Hippocampal formation (tissue), 2 donors: ENCODE data around the gene ELAVL2.

Experiments
- DNase-seq, 2 donors: peaks; one replicate each; lab custom pipeline; 2025; lab: John Stamatoyannopoulos, UW

Gene ELAVL2

DNA sequence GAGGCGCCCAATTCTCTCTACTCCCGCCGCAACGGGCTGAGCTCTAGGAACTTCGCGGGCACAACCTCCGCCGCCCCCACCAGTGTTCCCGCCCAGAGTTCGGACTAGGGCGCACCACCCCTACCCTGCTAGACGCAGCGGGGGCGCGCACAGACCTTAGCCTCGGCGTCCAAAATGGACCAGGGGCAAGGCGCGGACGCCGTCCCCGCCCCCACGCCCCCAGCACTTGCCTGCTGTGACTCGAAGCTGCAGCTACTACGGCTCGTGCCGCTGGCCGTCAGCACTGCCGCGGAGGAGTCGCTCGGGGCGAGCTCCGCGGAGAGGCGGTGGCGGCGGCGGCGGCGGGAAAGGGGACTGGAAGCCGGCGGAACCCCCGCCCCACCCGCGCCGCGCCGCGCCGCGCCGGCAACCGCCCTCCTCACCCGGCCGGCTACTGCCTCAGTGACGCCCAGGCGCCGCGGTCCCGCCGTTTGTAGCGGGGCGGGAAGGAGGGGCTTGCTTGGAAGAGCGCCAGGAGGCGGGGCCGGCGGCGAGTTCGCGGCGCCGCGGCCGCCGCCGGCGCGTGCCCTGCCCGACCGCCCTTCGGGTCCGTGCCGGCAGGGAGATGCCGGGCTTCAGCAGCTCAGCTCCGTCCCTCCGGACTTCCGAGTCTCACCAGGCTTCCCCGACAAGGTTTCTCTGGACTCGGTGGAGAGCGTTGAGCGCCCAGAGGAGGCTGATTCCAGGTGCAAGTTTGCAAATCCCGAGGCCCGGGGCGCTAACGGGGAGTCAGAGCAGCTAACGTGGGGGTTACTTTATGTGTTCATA lies 4.5 kb downstream of the ELAVL2 start:
- no peak for DNase-seq

DNA sequence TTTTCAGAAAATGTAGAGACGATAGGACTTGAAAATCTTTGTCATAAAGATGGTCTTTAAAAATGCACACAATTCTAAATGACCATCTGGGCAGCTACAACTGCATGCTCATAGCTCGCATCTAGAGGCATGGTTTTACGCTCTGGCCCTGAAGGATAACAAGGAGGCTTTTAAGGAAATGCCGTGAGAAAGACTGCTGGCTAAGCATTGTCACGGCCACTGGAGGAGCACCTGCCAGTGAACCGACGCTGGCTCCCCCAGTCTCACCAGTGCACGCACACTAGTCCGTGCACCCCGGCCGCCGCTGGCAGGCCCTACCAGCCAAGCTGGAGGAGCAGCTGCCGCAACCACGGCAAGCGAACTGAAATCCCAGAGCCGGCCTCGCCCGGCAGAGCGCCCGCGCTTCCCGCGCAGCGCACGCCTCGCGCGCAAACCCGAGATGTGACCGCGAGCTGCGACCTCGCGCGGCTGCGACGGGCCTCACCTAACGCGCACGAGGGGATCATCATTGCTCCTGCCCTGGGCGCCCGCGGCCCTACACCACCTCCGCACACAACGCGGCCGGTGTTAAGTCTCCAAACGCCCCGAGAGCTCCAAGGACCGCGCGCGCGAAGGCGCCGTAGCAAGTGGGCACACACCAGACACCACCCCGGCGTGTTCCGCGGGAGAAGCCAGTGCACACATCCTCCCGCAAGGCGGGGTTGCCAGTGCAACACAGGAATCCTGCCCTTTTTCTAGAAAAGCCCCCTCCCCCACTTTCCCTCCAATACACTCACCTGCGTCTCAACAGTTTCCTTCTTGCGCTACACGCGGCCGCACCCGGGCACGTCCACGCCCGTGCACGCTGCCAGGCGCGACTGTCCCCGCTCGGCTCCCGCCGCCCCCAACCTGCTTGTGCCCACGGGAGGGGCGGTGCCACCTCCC lies 5.3 kb downstream of the ELAVL2 start:
- DNase-seq, result no peak

DNA sequence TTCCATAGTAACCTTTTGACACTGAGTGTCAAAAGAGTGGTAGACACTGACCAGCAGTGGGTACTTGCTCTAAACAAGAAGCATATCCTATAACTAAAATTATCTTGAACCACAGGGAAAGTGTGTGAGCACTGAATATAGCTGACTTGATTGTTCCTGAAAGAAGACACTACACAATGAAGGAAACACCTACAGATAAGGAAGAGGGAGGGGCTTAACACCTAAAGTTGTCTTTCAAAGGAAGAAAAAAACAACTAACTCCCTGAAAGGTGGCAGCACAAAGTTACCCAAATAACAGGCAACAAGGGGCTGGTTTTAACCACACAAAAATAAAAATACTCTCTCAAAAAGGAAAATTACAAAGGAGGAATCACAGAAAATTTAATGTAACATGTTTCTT lies 6.6 kb downstream of the ELAVL2 start:
- no peak for DNase-seq

DNA sequence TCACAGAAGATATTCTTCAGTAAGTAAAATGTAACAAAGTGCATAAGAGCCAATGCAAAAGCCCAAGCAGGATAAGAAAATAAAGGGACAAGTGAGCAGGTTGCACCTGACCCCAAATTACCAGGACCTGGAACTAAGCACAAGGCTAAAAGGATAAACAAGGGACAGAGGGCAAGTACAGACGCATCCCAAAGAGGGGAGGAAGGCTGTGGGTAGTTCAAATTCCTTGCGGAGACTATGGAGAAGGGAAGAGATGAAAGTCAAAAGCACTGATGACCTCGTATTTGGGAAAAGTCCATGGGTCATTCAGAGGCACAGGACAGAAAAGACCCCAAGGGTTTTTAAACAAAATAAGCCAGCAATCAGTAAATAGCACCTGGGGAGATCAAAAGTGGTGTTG lies 11.8 kb downstream of the ELAVL2 start:
- no peak for DNase-seq

DNA sequence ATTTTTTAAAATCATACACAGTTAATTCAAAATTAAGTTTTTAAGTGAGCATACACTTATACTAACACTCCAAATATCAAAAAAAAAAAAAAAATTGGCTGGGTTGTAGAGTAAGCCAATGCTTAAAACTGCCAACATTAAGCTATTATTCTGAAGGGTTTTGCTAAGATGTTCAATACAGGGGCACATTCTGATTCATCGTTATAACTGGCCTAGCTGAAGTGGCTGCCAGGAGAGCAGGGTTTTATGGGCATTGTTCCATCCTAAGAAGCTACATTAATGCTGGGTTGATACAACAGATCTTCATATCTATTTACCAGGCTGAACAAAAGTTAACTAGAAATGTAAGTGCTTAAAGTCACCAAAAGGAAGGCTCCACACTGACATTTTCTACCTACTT lies 13.4 kb downstream of the ELAVL2 start:
- no peak for DNase-seq

DNA sequence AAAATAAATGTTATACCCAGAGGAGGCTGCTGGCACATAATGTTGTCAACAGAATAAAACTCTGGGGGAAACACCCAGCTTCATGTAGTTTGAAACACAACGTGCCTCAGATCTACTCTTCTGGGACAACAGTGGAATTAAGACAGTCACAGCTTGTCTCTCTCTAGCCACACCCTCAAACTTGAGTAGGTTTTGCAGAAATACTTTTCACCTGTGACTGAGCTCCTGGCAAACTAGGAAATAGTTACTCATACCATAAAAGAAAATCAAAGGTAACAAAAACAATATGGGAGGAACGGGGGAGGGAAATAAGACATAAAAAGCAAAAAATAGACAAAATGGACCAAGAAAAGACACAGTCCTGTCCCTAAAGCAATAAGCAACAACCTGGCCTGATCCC lies 14.4 kb downstream of the ELAVL2 start:
- no peak for DNase-seq

DNA sequence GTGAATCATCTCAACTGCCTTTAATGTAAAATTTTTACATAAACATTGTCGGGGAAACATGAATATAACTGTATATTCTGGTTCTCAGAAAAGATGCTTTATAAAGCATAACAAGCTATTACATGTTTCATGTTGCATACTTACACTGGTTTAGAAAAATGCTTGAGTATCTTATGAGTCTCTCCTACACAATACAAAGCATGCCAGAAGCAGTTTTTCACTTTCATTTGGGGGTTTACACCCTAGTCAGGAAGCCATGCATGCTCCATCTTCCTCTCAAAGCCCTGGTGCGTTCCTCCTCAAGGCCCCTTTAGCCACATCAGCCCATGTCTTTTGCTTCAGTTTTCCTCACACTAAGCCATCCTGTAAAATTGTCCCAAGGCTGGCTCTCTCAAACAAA lies 22.8 kb downstream of the ELAVL2 start:
- DNase-seq, result no peak

DNA sequence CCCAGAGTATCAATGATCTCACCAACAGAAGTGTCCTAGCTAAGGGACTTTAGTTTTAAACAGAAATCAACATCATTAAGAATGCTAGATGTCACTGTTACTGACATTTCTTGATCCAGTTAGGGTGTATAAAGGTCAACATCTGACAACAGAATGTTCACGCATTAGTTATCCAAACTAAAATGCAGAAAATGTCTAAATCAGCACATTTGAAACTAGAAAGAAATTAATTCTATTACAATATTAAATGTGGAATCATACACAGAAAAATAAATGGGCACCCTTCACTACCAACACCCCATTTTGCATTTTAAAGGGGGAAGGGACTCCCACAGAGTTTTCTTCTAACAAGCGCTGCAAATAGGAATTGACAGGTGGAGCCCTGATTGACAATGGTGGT lies 24.5 kb downstream of the ELAVL2 start:
- DNase-seq, result no peak

DNA sequence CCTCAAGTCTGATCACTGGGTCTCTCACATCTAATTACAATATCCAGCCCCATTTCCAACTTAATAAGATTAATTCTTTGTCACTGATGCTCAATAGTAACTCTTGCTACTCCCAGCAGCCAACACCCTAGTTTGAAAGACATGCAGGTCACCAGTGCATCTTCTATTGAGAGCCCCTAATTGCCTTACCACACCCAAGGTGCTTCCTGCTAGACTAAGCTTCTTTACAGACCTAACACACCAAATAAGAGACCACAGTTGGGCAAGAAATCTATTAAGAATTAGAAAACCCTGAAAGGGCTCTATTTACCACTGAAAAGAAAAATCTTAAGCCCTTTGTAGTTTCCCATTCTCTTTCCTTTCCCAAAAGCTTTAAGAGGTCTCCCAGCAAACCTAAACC lies 26.5 kb downstream of the ELAVL2 start:
- no peak for DNase-seq

DNA sequence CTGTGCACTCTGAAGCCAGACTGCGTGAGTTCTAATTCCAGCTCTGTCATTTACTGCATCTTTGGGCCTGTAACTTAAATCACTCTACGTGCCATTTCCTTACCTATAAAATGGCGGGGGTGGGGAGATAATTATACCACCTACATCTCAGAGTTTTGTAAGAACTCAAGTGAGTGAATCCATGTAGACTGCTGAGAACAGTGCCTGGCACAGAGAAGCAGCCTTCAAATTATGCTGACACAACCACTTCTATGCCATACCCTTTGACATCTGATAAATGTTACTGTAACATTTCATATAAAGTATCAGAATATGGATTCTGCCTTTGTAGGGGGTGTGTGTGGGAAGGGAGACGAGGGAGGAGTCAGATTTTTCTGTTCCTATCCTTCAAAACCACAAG lies 27.7 kb downstream of the ELAVL2 start:
- DNase-seq, result no peak

DNA sequence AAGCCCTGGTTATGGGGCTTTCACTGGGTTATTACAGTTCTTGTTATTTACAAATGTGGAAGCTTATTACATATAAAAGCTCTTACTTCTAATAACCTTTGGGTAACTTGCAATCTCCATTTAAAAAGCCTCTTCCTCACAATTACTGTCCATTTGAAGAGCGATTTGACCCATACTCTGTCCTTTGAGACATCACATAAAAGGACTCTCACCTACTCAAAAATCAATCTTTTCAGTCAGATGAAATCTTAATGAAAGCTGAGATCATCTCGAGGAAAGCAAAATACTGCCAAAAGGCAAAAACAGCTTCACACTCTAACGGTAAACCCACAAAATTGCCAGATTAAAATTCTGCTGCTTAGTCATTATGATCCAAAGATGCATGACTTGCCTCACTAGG lies 29.8 kb downstream of the ELAVL2 start:
- no peak for DNase-seq

DNA sequence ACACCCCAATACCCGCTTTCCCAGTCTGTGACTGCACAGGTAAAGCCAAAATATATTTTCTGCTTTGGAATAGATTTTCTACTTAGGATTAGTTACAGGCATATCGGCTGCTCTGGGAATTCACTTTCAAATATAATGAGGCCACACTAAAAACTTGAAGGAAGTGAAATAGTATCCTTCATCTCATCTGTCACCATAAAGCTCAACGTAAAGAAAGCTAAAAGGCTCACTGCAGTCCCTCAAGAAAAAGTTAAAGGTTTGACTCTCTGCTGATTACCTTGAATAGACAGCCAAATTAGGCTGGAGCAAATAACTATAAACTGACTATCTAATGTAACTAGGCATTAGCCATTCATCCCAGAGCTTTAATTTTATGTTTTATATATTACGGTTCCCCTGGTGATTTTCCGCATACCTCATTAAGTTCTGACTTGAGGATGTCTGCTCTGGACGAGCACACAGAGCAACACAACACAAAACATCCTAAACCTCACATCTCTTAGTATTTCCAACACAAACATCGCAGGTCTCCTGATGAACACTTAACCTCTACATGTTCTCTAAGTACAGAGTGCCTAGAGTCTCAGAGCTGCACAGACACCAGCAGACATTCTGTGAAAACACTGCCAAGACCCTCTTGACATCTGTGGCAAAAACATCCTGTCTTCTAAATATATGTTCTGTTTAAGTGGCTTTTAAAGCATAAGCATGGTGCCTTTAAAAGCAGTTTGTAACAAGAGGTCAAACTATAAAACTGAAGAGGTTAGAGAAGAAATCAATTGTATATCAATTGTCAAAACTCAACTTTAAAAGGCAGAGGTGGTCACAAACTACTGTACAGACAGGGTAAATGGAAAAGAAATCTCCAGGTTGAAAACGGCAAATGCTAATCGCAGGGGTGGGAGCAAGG lies 35.4 kb downstream of the ELAVL2 start:
- DNase-seq, result no peak

DNA sequence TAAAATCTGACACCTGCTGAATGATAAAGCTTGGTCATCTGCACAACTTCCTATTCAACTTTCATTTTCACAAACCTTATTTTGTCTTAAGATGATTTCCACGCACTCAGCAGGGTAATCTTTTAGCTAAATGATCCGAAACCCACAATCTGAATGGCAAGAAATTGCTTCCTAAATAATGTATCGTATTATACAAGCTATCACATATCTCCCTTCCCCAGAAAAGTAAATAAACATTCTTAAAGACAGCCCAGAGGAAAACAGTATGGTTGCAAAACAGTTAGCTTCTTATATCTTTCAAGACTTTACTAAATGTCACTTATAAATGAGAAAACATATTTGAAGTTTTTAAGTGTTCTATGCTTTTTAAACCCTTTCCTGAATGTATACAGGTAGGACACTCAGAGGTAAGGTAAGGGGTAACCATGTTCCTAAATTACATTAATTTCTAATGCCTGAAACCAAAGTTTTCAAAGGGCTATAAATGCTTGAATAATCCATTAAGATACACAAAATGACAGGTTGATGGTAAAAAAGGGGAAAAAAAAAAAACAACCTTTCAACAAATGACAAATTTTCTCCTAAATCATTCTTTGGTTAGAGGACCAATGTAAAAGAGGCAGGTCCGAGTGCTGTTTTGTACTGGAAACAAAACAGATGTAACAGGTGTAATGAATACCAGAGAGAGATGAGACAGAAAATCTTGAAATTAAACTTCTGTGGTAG lies 36.3 kb downstream of the ELAVL2 start:
- DNase-seq, result no peak

DNA sequence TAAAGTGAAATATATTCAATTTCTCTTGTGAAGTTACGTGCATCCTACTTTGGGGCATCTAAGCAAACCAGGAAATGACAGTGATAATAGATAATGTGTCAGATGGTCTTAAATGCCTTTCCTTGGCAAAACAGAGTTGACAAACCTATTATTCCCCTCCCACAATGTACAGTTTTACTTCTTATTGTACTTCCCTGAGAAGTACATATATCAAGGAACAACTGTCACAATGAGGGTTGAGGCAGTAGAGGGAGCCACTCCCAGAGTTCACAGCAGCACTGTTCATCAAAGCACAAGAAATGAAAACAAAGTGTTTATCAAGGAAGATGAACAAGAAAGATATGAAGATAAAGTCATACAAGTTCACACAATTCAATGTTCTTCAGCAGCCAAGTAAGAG lies 41.1 kb downstream of the ELAVL2 start:
- DNase-seq, result no peak

DNA sequence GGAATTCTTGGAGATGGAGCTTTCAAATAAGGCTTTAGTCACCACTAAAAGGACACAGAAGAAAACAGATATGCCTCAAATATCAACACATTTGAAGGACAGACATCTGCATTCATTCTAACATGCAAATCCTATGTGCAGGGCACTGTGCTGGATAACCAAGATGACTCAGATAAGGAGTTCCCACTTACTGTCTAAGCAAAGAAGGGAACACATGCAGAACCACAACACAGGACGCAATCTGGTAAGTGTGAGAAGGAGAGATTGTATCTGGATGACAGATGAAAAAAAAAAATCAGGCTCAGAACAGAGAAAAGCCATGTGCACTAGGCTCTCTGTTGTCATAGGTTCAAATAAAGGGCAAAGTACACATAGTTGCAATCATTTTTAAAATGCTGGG lies 42.5 kb downstream of the ELAVL2 start:
- DNase-seq, result no peak

DNA sequence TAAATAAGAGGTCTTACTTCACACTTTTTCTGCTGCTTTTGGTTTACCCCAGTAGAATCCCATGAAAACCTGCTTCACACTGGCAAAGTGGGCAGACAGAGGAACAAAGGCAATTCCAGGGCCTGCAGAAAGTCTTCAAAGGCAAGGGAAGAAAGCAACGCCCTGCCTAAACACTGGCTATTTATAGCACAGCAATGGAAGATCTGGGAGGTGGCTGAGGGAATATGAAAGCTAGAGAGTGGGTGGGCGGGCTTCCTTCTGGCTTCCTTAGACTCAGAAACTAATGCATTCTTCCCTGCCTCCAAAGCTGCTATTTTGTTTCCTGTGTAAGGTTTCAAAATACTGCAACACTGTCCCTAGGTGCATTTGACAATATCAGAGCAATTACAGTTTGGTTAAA lies 46.8 kb downstream of the ELAVL2 start:
- DNase-seq, result no peak

DNA sequence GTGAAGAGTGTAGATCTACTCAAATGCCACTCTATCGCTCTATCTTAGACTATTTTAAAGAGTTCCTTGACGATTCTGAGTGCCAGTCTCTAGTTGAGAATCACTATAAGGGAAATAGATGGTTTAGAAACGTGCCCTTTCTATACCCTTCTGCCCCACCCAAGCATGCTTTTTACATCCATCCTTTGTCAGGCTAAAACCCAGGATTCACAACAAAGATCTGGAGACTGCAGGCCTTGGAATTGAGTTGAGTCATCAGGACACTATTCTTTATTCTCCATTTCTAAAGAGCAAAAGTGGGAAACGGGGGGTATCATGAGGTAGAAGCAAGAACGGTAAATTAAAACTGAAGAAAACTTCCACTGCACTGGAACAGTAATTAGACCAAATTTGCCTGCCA lies 48.7 kb downstream of the ELAVL2 start:
- DNase-seq, result no peak

DNA sequence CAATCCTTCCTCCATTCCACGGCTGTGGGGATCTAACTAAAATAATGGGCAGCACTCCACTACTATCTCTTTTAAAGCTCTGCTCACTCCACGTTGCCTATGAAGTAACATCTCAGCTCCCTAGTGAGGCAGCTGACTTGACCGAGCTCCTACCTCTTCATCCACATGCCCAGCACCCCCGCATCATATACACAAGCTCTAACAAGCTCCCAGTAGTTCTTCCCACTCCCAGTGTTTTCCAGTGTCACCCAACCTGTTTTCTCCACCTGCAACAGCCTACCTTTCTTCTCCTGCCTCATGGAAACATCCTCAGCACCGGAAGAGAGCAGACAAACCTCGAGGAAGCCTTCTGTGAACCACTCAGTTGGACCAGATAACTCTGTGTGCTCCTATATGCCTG lies 50.5 kb downstream of the ELAVL2 start:
- DNase-seq, result no peak

DNA sequence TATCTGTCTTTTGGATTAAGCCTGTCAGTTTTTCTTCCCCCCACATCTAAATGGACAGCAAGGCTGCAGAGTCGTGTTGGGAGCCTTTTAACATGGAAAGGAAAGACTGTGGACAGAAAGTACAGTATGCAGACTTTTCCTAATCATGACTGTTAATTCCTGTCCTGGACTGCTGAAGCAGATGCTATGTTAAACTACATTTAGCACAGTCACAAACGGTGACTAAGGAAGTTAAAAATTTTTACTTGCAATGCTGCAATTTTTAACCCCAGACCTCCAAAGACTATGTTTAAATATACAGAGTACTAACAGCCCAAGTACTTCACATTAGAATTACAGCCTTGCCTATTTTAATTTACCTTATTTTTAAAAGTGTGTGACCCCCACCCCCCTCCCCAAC lies 51.8 kb downstream of the ELAVL2 start:
- no peak for DNase-seq

DNA sequence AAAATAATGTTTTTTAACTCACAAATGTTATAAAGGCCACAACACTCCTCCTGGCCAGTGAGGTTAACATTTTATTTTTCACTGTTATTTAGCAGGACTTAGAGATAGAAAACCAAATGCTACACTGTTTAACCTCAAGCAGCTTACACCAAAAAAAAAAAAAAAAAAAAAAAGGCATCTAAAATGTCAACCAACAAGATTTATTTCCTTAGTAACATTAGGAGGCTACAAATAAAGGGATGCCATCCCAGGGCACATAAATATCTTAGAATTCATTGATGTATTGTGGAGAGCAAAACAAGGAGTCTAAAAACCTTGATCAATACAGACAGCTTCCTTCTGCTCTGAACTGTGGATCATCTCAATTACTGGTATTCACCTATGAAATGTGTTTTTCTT lies 53.7 kb downstream of the ELAVL2 start:
- no peak for DNase-seq

DNA sequence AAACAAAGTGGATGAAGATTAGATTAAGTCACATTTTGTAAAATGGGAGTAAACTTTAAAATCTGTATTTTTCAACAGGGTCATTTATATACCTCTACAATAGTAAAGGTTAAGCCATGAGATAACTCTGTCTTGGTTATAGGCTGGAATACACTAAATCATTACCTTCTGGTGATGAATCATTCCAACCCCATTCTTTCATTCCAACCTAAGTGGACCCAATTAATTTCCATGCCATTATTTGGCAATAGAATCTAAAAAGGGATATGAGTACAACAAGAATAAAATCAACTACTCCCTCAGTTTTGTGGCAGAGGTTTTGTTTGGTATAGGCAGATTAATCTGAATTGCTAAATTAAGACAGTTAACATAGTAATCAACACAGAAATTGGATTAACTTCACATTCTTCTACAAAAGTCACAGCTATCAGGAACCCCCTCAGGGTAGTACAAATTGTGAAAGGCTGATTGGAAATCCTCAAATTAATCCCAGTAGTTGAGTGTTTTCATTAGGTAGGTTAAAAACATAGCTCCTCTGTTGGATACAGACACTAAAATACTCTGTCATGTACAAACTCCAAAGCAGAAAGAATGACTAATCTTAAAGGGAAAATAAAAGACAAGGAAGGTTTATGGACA lies 54.2 kb downstream of the ELAVL2 start:
- DNase-seq, result no peak
